ENCODE data around the gene MRAS. TPM values are rescaled to one million over a fixed set of nuclear protein-coding genes. Genes with fewer than 3 reads are reported as not detected.

The MRAS gene
- total and polyA plus RNA-seq, 8 donors = 18.1 to 48.0 (median 21.5) TPM

GRCh38 chr3:138435840-138436239, 87.5 kb downstream of the MRAS start:
- no peaks in the 10 kb centered on the region for H3K36me3 ChIP-seq
- H3K27me3 ChIP-seq = peaks cover 14 to 61% of the 10 kb centered on the region in 2 donors
- intact Hi-C loops (cut with DNase I) = no loop called here
- TF ChIP-seq CTCF (IDR thresholded peaks at IDR 0.05) = no peak
- ATAC-seq (peak; percentile 0), DNase-seq (no peak)
- H3K9me3 ChIP-seq = no peaks in the 10 kb centered on the region
- peak overlapping the region in 1 of 2 donors; percentile 26 for H3K27ac ChIP-seq
- H3K4me1 ChIP-seq = peaks cover 13 to 23% of the 10 kb centered on the region in 2 donors
- H3K4me3 ChIP-seq = peak overlapping the region; percentile 43 to 54

GRCh38 chr3:138437281-138437680, 88.9 kb downstream of the MRAS start:
- peaks cover 14 to 28% of the 10 kb centered on the region in 2 donors for H3K4me1 ChIP-seq
- no peak for TF ChIP-seq CTCF (IDR thresholded peaks at IDR 0.05)
- DNase-seq = peak in 1 of 4 donors; percentile 74
- intact Hi-C loops (cut with DNase I) = no loop called here
- H3K4me3 ChIP-seq = no peak overlapping the region
- H3K9me3 ChIP-seq = no peaks in the 10 kb centered on the region
- H3K36me3 ChIP-seq = no peaks in the 10 kb centered on the region
- no peak for ATAC-seq
- H3K27me3 ChIP-seq = peaks cover 13 to 51% of the 10 kb centered on the region in 2 donors
- no peak overlapping the region for H3K27ac ChIP-seq

GRCh38 chr3:138438896-138439295, 90.5 kb downstream of the MRAS start:
- Histone ChIP-seq H3K36me3 (no peaks in the 10 kb centered on the region), H3K9me3 (no peaks in the 10 kb centered on the region), H3K27ac (no peak overlapping the region), H3K27me3 (peaks cover 8 to 35% of the 10 kb centered on the region in 2 donors), H3K4me1 (peaks cover 14 to 28% of the 10 kb centered on the region in 2 donors), H3K4me3 (no peak overlapping the region)
- intact Hi-C loops (cut with DNase I) = no loop called here
- DNase-seq (no peak), ATAC-seq (no peak)
- no peak for TF ChIP-seq CTCF (IDR thresholded peaks at IDR 0.05)

- no peak for DNase-seq
- Histone ChIP-seq H3K9me3 (no peaks in the 10 kb centered on the region), H3K4me3 (no peak overlapping the region), H3K4me1 (peaks cover 10 to 21% of the 10 kb centered on the region in 2 donors), H3K27ac (no peak overlapping the region), H3K36me3 (no peaks in the 10 kb centered on the region), H3K27me3 (peaks cover 6 to 27% of the 10 kb centered on the region in 2 donors)
- no peak for ATAC-seq
- no peak for TF ChIP-seq CTCF (IDR thresholded peaks at IDR 0.05)
- intact Hi-C loops (cut with DNase I) = no loop called here
These were observed 91.3 kb downstream of the MRAS start for GRCh38 chr3:138439646-138440045.

- Histone ChIP-seq H3K27me3 (peaks cover 6 to 23% of the 10 kb centered on the region in 2 donors), H3K27ac (no peak overlapping the region), H3K4me3 (no peak overlapping the region), H3K9me3 (no peaks in the 10 kb centered on the region), H3K4me1 (peaks cover 6 to 16% of the 10 kb centered on the region in 2 donors), H3K36me3 (no peaks in the 10 kb centered on the region)
- ATAC-seq = peak; percentile 79
- no peak for TF ChIP-seq CTCF (IDR thresholded peaks at IDR 0.05)
- intact Hi-C loops (cut with DNase I) = no loop called here
- peak; percentile 51 to 86 (median 86) for DNase-seq
These were observed 91.7 kb downstream of the MRAS start for GRCh38 chr3:138440121-138440521.
